Testis (tissue), 5 donors: Measurements from ENCODE around the gene UCK1. TPM values are rescaled to one million over a fixed set of nuclear protein-coding genes. Genes with fewer than 3 reads are reported as not detected.
A peak's percentile ranks its signal among the peaks of the same experiment; 100 is the strongest.

Source experiments
- DNase-seq: peaks from one replicate; pipeline ENCODE4 v3.0.0-alpha.2; 2019
- H3K27ac ChIP-seq, 2 donors: fragments of 200-600 bp; sonication (generic); one replicate each; pipeline ENCODE4 v1.5.1; 2019
- H3K27me3 ChIP-seq: fragments of 200-600 bp; sonication (generic); one replicate; pipeline ENCODE4 v1.5.1; 2019
- H3K36me3 ChIP-seq: fragments of 200-600 bp; sonication (generic); one replicate; pipeline ENCODE4 v1.5.1; 2017; ENCODE audit warnings: low read depth; ENCODE audit errors: missing control alignments
- H3K4me1 ChIP-seq: fragments of 200-600 bp; sonication (generic); one replicate; pipeline ENCODE4 v1.5.1; 2019
- H3K4me3 ChIP-seq, 2 donors: fragments of 200-600 bp; sonication (generic); one replicate each; pipeline ENCODE4 v1.5.1; 2017 to 2019
- H3K9me3 ChIP-seq: fragments of 200-600 bp; sonication (generic); one replicate; pipeline ENCODE4 v1.5.1; 2017
- POLR2A ChIP-seq: fragments of 450-650 bp; IDR thresholded peaks from one replicate; pipeline ENCODE4 v1.6.1; 2017; ENCODE audit warnings: antibody characterized with exemption, mild to moderate bottlenecking, moderate library complexity
- WGBS, 2 donors: methylation state at CpG; one replicate each; pipeline ENCODE4 v1.1.5; 2018; 5-methylcytosine and 5-hydroxymethylcytosine counted together
- intact Hi-C: fragments of 100-400 bp; cut with DNase I; formaldehyde crosslinking; loops from one replicate; pipeline ENCODE4 v1.15.1; 2023; ENCODE audit warnings: low total_unique reads
- long read RNA-seq, 2 donors: transcript quantifications; one replicate each; lab custom pipeline, GENCODE V29; 2026
- polyA plus RNA-seq: library from polyadenylated mRNA; stranded (reverse); fragments of 350-450 nt; fragmentation: Illumina TruSeq; extraction: RNeasy Lipid Tissue Mini Kit (QIAGEN cat#74804); gene quantifications from one replicate; pipeline ENCODE4 v1.2.3, GENCODE V29; 2014; ENCODE audit warnings: low read depth, low replicate concordance; ENCODE audit not compliant: insufficient read depth
- total RNA-seq, 2 donors: library from RNA; depleted of rRNA; stranded (reverse); fragments of >200 nt; gene quantifications; one replicate each; pipeline ENCODE4 v1.2.3, GENCODE V29; 2016
- TF ChIP-seq, protein P1 (sequence below), 3 experiments: fragments of 450-650 bp in 2 of 3; fragments of 200-600 bp in 1 of 3; sonication (generic) in 1 of 3; IDR thresholded peaks; one replicate each; pipeline ENCODE4 v1.5.1; 2016 to 2019; ENCODE audit warnings: antibody characterized with exemption in 3 of 3, mild to moderate bottlenecking in 2 of 3, moderate library complexity in 1 of 3

UCK1 gene
- total RNA-seq (10 to 100 TPM; 34.3 to 49.9 TPM), polyA plus RNA-seq (41.1 TPM)
- long read RNA-seq, donor 1, transcript UCK1-204 (7 exons, 2,167 nt): major isoform, 13 of 14 reads
- long read RNA-seq, donor 1, partial matches to known transcripts: 0 of 14 reads
- long read RNA-seq, donor 1, other reads (novel, unspliced or antisense): 0 of 14 reads
- long read RNA-seq, donor 2, transcript UCK1-204 (7 exons, 2,167 nt): major isoform, 10 of 10 reads
- long read RNA-seq, donor 2, partial matches to known transcripts: 0 of 10 reads
- long read RNA-seq, donor 2, other reads (novel, unspliced or antisense): 0 of 10 reads

GRCh38 chr9:131530920-131531832, at the start of gene UCK1:
Gene UCK1 (minus strand): TSS chr9:131531263. CDS start chr9:131531174, 89 bp downstream.
- Histone ChIP-seq H3K27me3 (no peaks in the 10 kb centered on the region), H3K36me3 (no peaks in the 10 kb centered on the region), H3K9me3 (no peaks in the 10 kb centered on the region), H3K4me1 (peaks cover 8% of the 10 kb centered on the region), H3K27ac (peak within 1 kb of the TSS; percentile 36 to 47), H3K4me3 (peak within 1 kb of the TSS; percentile 85 to 91)
- peak; percentile 80 for DNase-seq
- intact Hi-C loops: no loop called here
- WGBS, 2 donors: 0 to 14% methylated on average over 7 to 23 of the region's 103 CpGs
- TF ChIP-seq POLR2A: no peak
- TF ChIP-seq, protein P1, sequence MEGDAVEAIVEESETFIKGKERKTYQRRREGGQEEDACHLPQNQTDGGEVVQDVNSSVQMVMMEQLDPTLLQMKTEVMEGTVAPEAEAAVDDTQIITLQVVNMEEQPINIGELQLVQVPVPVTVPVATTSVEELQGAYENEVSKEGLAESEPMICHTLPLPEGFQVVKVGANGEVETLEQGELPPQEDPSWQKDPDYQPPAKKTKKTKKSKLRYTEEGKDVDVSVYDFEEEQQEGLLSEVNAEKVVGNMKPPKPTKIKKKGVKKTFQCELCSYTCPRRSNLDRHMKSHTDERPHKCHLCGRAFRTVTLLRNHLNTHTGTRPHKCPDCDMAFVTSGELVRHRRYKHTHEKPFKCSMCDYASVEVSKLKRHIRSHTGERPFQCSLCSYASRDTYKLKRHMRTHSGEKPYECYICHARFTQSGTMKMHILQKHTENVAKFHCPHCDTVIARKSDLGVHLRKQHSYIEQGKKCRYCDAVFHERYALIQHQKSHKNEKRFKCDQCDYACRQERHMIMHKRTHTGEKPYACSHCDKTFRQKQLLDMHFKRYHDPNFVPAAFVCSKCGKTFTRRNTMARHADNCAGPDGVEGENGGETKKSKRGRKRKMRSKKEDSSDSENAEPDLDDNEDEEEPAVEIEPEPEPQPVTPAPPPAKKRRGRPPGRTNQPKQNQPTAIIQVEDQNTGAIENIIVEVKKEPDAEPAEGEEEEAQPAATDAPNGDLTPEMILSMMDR (IDR thresholded peaks at IDR 0.05): peak in 1 of 3 experiments; percentile 15

DNA sequence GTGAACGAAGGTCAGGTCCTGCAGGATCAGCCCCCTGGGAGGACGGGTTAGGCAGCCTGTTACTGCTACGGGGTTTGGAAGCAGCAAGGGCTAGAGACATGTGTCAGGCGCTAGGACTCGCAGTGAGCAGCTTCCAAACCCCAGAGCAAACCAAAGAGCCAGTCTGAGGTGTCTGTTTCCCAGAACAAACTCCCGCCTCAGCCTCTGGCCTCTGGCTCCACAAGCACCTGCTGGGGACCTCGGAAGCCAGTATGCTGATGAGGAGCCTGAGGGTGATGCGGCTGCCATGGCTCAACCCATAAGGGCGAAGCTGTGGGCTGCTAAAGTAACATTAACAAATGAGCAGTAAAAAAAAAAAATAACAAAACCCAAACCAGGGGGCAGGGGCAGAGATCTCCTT, 49.3 kb upstream of the UCK1 start:
- Histone ChIP-seq H3K4me3 (no peak overlapping the region), H3K9me3 (no peaks in the 10 kb centered on the region), H3K36me3 (no peaks in the 10 kb centered on the region), H3K4me1 (peaks cover 9% of the 10 kb centered on the region), H3K27me3 (no peaks in the 10 kb centered on the region), H3K27ac (no peak overlapping the region)
- 87 to 99% methylated on average over 6 to 9 of the region's 9 CpGs for WGBS, 2 donors
- no peak for TF ChIP-seq POLR2A
- TF ChIP-seq, protein P1 (IDR thresholded peaks at IDR 0.05): no peak
- DNase-seq: no peak
- intact Hi-C loops: no loop called here

GRCh38 chr9:131579789-131580211, 48.7 kb upstream of the UCK1 start:
- no peak for DNase-seq
- peaks cover 9% of the 10 kb centered on the region for H3K4me1 ChIP-seq
- H3K27me3 ChIP-seq: no peaks in the 10 kb centered on the region
- WGBS, 2 donors: 80 to 87% methylated on average over 2 to 6 of the region's 8 CpGs
- no peak overlapping the region for H3K4me3 ChIP-seq
- H3K9me3 ChIP-seq: no peaks in the 10 kb centered on the region
- H3K36me3 ChIP-seq: no peaks in the 10 kb centered on the region
- intact Hi-C loops: no loop called here
- H3K27ac ChIP-seq: no peak overlapping the region
- no peak for TF ChIP-seq POLR2A
- TF ChIP-seq, protein P1 (IDR thresholded peaks at IDR 0.05): no peak

DNA sequence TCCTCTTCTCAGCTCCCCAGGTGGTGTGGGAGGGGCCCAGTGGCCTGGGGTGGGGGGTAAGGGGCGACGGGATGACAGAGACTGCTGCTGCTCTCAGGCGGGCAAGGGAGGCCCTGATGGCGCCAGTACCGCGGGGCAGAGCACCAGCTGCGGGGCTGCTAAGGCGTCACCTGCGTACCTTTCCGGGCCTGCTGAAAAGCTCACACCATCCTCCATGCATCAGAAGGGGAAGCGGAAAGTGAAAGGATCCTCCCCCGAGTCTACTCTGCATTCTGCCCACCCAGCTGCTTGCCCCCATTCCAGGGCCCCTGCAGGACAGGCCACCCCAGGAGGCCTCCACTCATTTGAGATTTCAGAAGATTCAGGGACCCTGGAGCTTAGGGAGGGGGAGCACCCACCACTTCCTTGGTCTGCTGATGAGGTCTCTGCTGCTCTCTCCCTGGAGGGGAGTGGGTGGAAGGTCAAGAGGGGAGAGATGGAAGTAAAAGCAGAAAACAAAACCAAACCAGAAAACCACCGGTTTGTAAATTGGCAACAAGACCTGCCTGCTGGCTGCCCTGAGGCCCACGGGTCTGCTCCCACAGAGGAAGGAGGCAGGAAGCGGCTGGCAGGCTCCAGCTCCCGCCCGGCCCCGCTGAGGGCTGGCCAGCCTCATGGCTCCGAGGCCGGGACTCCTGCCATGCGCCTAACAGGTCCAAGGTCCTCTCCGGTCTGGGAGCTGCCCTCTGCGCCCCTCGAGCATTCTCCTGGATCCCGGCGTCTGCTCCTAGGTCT, 47.9 kb upstream of the UCK1 start:
- Histone ChIP-seq H3K36me3 (no peaks in the 10 kb centered on the region), H3K27ac (no peak overlapping the region), H3K4me3 (no peak overlapping the region), H3K27me3 (no peaks in the 10 kb centered on the region), H3K4me1 (peaks cover 9% of the 10 kb centered on the region), H3K9me3 (no peaks in the 10 kb centered on the region)
- 55 to 62% methylated on average over 18 to 26 of the region's 26 CpGs for WGBS, 2 donors
- peak; percentile 34 for DNase-seq
- intact Hi-C loops: no loop called here
- TF ChIP-seq POLR2A: no peak
- TF ChIP-seq, protein P1 (IDR thresholded peaks at IDR 0.05): no peak
